SIG-M5 treated with dmso at 0.1 percent for 504 hours (cell line): ENCODE results near the gene SH3PXD2B.
"Not testable (repeated sequence)": the region's sequence is repeated elsewhere in the genome, so short reads cannot be mapped to it uniquely, and the experiment has no call there.

Experiments
- DNase-seq: peaks from one replicate; lab custom pipeline; 2025; ENCODE audit not compliant: unreplicated experiment; lab: John Stamatoyannopoulos, UW

The SH3PXD2B gene

DNA sequence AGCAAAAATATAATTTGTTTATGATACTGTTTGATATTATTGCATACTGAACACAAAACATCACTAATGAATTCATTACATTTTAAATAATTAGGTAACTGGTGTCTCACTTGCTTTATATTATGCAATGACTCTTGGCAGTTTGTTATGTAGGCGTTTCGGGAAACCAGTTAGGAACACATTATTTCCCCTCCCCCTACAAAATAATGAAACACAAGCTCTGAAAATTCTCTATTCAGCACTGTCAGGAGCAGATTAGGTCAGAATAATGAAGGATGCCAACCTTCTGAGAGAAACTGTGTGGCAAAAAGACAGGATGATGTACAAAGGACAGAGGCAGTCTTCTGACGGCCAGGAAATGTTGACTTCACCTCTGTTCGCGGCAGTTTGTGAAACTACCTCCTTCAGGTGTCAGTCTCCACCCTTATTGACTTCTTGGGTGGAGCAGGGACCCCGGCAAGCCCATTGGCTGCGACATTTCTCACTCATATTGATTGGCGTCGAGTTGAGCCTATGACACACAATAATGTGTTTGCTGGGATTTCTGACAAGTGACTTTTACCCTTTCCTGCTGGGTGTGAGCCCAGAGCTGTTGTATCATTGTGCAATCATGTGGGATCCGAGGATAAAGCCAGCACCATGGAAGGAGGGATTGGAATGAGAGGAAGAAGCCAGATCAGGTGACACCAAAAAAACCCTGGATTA is 33.9 kb downstream of the SH3PXD2B start:
- DNase-seq = peak; percentile 57

DNA sequence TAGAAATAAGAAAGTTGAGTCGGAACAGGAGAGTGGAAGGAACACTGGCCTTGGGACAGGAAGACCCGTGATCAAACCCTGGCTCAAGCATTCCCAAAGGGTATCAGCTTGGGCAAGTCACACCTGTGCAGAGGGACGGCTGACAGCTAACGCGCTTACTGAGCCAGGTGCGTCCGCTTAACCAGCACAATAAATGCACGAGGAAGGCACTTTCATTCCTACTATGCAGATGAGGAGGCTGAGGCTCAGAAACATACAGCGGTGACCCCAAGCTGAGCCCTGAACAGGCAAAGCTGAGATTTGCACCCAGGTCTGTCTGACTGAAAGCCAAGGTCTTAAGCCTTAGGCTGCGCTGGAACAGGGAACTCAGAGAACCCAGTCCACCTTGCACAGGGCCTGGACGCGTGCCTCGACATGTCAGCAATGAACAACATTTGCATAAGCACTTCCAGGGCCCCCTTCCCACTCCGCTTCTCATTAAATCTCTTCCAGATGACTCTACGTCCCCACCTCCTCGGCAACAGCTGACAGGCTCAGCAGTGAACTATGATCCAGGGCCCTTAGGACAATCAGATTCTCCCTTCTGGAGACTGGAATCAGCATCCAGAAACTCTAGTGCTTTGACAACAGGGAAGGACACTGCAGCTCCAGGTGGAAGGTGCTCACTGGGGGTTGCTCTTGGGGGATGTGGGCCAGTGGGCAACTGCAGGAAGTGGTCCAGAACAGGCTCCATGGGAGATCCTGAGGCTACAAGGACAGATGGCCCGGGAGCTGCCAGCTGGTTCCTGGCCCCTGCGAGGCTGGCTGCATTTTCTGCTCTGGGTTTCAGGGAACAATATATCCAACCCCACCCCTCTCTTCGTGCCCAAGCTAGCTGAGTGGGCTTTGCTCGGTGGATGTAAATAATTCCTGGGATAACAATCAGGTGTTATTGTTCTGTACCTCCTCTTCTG is 35.2 kb downstream of the SH3PXD2B start:
- DNase-seq = no peak

DNA sequence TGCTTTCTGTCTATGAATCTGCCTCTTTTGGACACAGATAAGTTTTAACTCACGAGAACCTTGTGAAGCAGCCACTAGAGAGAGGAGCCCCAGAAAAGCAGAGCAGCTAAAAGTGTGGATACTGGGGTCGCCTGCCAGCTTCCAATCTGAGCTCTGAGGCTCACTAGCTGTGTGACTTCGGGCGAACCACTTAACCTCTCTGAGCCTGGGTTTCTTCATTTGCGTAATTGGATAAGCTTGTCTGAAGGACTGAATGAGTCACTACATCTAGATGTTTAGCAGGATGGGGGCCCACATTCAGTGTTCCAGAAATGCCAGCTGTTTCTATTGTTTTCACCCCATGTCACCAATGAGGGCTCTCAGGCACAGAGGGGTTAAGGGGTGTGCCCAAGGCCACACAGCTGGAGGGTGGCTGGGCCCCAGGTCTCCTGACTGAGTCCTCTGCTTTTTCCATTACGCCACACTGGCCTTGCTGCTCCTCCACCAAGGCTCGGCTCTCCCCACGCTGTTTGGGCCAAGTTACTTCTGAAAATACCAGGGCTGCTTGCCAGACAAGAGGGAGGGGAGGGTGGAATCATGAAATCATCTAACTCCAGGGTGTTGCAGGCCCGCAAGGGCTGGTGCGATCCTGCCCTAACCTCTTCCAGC is 36.2 kb downstream of the SH3PXD2B start:
- peak; percentile 40 for DNase-seq

DNA sequence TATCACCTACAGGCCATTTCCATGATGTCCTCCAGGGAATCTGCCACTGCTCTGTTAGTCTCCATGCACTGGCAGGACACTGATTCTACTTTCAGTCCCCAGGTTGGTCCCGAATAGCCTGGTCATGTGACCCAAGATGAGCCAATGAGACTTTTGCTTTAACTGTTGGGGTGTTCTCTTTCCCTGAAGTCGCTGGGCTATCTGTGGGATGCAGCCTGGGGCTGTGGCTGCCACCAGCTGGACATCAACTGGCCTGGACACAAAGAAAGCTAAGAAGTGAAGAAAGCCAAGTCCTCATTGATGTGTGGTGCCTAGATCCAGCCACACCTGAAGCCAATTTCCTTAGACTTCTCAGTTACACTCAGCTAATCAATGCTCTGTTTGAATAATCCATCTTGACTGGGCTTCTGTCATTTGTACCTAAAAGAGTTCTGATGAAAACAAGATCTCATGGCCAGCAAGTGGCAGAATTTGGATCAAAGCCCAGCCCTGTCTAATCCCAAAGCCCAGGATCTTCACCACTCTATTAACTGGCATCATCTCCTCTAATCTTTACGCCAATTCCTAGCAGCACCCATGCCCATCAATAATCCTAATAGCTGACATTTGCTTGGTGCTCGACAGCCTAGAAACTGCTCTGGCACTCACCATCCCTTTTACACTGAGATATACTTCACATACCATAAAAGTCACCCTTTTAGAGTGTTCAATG is 37.0 kb downstream of the SH3PXD2B start:
- DNase-seq = no peak

DNA sequence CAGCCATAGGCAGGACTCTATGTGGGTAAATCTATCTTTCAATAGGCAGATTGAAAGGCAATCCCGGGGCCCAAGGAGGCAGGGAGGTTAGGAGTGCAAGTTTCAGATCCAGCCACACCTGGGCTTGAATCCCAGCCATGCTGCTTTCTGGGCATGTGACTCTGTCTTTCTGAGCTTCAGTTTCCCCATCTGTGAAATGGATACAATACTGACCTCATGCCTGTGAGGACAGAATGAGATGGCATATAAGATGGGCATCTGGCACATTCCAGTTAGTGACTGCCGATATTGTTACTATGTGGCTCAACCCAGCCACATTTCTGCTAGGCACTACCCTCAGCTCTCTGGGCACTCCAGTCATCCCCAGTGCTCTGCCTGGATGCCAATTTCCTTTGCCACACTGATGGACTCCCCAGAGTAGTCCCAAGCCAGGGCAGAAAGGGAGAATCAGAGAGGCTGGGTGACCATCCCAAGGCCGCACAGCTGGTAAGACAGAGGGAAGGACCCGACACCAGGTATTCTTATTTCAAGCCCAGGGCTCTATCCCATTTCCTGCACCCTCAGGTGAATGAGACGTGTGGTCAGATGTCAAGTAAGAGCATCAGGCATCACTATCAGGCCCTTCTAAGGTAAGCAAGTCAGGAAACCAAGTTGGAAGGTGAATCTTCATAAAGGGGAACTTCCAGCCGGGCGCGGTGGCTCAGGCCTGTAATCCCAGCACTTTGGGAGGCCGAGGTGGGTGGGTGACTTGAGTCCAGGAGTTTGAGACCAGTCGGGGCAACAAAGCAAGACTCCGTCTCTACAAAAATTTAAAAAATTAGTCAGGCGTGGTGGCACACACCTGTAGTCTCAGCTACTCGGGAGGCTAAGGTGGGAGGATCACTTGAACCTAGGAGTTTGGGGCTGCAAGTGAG is 38.7 kb downstream of the SH3PXD2B start:
- no peak for DNase-seq

DNA sequence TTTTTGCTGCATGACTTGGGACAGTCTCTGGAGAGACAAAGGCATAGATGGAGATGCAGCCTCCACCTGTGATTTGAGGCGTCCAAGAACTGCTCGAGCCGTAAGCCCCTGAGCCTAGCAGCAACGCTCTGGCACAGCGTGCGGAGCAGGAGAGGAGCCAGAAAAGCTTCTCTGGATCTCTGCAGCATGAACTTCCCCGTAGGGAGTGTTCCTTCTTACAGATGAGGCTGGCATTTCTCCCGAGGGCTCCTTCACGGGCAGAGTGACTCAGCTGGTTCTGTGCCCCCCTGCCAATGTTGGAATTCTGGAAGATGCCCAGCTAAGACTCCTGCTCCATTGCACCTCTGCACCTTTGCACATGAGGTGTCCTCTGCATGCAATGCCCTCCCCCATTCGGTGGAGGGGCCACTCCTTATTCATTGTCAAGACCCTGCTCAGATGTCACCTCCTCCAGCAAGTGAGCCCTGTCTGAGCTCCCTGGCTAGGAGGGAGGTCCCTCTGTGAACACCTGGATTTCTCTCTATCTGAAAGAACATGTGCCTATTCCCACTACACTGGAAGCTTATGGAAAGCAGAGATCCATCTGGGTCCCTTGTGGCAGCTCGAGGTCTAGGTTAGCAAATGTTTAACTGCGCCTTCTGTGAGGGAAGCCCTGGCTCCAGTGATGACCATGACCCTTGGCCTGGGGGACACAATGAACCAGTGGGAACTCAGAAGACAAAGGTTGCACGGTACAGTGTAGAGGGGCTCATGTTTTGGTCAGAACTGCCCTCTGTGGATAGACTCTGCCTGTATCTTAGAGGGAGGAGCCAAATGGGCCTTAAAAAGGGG is 39.6 kb downstream of the SH3PXD2B start:
- DNase-seq = no peak

DNA sequence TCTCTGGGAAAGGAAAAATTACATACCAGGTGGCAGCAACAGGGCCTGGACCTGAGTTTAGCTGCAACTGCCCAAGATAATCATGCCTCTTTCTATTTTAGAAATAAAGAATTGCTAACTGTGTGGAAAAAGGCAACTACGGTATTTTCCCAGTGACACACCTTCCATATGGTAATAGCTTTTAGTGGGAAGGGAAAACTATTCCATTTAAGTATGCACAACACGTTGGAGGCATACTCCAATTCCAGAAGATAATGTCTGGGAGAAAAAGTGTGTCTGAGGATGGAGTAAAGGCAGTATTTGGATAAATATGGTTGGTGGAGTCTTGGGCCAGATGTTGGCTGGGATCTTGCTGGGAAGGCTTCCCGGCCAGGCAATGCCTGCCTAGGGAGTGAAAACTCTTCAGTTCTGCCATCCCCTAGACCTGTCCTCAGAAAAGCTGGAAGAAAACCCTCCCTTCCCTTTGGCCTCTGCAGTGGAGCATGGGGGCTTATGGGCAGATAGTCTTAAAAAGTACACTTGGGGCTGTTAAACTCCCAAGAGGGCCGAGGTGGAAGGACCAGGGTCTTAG is 40.6 kb downstream of the SH3PXD2B start:
- DNase-seq = no peak

DNA sequence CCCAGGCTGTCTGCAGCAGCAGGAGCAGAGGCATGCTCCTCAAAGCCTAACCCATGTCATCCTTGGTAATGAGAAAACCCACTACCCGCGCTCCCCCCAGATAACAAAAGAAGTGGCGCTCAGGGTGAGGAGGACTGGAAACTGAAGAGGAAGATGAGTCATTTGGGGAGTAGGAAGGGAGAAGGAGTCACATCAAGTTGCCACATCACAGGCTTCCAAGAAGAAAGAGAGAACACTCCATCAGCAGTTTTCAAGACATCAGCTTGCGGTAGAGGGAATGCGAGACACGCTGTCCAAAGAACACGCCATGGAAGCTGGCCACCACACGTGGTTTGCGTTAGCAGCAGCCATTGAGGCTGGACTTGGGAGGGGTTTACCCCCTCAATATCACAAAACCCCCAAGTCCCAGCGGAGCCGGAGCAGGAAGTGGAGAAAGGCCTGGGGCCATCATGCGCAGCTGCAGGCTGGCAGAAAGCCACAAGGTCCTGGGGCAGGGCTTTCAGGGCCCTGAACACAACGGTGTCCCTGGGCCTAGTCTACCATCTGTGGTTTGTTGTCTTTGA is 41.5 kb downstream of the SH3PXD2B start:
- DNase-seq = peak; percentile 96

DNA sequence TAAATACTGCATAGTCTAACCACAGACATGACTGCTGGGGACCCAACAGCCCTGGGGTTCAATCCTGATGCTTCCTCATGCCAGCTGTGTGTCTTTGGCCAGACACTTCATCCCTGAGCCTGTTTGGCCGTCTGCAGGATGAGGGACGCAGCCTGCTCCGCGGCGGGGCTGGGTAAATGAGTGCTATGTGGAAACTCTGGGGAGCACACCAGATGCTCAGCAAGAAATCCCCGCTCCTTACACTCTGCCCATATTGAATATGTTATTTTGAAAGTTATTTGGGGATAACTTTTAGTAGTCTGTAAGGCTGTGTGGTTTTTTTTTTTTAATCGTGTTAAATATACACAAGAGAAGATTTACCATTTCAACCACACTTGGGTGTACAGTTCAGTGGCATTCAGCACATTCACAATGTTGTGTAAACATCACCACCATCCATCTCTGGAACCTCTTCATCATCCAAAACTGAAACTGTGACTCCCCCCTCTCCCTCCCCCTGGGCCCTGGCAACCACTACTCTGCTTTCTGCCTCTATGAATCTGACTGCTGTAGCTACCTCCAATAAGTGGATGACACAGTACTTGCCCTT is 42.7 kb downstream of the SH3PXD2B start:
- no peak for DNase-seq

DNA sequence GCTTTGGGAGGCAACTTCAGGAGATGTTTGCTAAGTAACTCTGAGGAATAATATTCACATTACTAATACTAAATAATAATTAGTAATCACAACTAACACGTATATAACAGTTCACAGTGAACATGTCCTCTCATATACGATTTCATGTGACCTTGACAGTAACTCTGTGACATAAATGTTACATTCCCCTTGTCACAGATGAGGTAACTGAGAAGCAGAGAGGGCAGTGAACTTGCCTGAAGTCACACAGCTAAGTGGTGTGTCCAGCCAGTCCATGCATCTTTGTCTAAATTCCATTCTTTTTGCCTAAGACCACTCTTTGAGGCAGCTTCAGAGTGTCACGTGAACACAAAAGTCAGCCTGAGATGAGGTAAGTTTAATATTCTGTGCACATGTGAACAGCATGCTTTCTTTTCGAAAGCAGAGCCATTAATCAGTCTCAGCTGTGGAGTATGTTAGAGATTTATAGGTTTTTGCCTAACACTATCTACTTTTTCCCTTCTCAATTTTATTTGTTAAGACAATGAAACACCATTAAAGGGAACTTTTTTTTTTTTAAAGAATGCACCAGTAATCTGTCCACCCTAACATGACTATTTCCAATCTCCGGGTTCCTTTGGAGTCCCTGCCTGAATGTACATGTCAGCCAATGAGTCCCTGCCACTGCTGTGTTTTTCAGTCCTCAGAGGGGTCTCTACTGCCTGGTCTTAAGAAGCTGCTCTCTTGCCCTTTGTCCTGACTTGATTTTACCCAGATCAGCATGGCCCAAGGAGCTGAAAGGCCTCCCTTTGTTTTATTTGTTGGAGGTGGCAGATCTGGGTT is 43.5 kb downstream of the SH3PXD2B start:
- no peak for DNase-seq

DNA sequence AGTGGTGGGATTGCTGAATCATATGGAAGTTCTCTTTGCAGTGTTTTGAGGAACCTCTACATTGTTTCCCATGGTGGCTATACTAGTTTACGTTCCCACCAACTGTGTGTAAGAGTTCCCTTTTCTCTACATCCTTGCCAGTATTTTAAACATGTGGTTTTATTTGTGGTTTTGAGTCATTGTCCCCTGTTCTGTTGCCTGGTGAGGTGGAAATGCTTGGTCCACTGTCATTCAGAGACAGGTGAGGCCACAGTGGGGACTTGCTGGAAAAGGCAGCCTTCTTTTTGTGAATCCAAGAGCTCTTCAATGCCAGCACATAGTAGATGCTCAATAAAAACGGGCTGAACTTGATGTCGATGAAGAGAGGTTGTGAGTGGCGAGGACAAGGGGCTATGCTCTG is 44.2 kb downstream of the SH3PXD2B start:
- peak; percentile 90 for DNase-seq

DNA sequence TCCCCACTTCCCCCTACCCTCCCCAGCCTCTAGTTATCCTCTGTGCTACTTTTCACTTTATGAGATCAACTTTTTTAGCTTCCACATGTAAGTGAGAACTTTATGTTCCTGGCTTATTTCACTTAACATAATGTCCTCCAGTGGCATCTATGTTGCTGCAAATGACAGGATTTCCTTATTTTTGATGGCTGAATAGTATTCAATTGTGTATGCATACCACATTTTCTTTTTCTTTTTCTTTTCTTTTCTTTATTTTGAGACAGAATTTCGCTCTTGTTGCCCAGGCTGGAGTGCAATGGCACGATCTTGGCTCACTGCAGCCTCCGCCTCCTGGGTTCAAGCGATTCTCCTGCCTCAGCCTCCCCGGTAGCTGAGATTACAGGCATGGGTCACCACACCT is 44.8 kb downstream of the SH3PXD2B start:
- DNase-seq = not testable (repeated sequence)

DNA sequence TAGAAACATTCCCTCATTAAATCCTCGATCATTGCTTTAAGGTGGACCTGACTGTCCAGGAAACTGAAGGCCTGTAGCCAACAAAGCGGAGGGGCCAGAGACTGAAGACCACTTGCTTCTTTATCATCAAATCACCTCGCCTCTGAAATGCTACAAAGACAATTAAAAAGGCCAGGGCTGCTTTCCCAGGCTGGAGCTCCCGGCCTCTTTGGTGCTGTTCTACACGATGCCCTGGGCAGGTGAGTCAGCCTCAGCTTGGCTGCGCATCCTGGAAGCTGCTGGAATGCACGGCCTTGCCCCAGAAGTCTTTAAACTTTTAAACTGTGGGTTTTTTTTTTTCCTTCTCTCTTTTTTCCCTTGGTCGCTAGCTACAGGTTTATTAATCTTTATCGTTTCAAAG is 46.5 kb downstream of the SH3PXD2B start:
- no peak for DNase-seq

DNA sequence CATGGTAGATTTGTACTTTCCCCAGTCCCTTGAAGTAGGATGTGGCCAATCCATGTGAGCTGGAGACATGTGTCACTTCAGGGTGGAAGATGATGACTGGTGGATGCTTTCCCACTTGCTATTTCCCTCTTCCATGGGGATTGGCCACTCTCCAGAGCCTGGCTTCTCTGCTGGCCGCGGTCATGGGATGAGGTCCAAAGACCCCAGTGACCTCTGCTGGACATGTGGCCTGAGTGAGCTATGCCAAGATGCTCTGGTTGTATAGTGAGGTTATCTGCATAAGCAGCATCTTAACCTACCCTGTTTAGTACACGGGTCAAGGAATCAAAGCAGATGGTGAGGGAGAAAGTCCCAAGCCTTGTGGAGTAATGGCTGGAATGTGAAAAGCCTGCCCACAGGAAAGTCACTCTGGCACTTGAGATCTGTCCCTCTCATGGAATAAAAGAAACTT is 47.1 kb downstream of the SH3PXD2B start:
- DNase-seq = no peak

DNA sequence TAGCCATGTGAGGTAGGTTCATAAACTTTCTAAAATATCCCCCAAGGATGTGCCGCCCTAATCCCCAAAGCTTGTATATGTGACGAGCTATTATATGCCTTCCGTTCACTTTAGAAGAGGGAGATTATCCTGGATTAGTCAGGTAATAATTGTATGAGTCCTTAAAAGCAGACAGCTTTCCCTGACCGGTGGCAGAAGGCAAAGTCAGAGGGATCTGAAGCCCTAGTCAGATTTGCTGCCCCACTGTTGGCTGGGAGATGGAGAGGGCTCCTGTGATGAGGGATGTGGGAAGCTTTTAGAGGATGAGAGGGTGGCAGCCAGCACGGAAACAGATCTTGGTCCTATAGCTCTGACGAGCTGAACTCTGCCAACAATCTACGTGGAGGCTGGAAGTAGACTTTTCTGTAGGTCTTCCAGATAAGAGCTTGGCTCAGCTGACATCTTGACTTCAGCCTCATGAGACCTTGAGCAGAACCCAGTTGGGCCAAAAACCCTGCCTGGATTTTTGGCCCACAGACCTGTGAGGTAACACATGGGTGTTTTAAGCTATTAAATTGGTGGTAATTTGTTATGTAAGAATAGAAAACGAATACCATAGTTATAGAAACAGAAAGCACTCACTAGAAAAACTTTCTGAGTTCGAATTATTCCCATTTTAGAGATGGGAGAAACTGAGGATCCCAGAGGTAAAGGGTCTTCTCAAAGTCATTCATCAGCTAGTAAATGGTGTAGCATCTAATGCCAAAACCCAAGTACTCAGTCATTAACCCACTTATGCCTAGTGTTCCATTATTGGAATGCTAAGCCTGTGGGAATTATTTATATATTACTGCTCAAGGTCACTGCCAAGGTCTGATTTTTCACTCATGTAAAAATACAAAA is 48.9 kb downstream of the SH3PXD2B start:
- no peak for DNase-seq

DNA sequence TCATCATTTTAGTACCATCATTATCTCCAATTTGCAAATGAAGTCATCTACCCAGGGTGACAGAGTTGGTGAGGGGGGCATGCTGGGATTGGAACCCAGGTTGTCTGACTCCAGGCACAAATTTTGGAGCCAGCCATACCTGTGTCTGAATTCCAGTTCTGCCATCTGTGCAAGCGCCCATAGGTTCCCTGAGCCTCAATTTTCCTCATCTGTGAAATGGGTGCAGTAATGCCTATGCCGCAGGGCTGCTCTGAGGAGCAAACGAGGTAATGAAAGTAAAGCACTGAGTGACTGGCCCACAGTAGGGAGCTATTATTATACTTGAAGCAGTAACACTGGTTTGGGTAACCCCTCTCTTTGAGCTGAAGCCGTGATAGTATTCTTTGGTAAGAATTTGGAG is 49.6 kb downstream of the SH3PXD2B start:
- no peak for DNase-seq
